ENCODE data around the gene TCEANC2. TPM values are rescaled to one million over a fixed set of nuclear protein-coding genes. Genes with fewer than 3 reads are reported as not detected.
"Not testable (repeated sequence)": the region's sequence is repeated elsewhere in the genome, so short reads cannot be mapped to it uniquely, and the experiment has no call there.

The TCEANC2 gene
- total RNA-seq, 2 donors from 2014 or later, result 3.3 to 5.6 TPM

GRCh38 chr1:54024358-54024757 lies 29.1 kb upstream of the TCEANC2 start:
- DNase-seq (ENCODE audit: low spot score), result no peak
- H3K27ac ChIP-seq, result no peak overlapping the region
- H3K36me3 ChIP-seq, result no peaks in the 10 kb centered on the region
- H3K27me3 ChIP-seq, result no peaks in the 10 kb centered on the region
- no peaks in the 10 kb centered on the region for H3K9me3 ChIP-seq
- no peak overlapping the region for H3K4me3 ChIP-seq
- no peak for TF ChIP-seq CTCF (IDR thresholded peaks at IDR 0.05)
- peaks cover 0 to 13% of the 10 kb centered on the region in 2 donors for H3K4me1 ChIP-seq

DNA sequence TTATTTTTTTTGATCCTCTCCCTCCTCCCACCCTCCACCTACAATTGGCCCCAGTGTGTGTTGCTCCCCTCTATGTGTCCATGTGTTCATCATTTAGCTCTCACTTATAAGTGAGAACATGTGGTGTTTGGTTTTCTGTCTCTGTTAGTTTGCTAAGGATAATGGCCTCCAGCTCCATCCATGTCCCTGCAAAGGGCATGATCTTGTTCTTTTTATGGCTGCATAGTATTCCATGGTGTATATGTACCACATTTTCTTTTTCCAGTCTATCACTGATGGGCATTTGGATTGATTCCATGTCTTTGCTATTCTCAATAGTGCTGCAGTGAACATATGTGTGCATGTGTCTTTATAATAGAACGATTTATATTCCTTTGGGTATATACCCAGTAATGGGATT lies 28.6 kb upstream of the TCEANC2 start:
- H3K4me1 ChIP-seq, result peaks cover 0 to 13% of the 10 kb centered on the region in 2 donors
- not testable (repeated sequence) for H3K36me3 ChIP-seq; H3K4me3 ChIP-seq; DNase-seq (ENCODE audit: low spot score); H3K27ac ChIP-seq; H3K27me3 ChIP-seq; H3K9me3 ChIP-seq

GRCh38 chr1:54027848-54028247 lies 25.6 kb upstream of the TCEANC2 start:
- H3K9me3 ChIP-seq, result no peaks in the 10 kb centered on the region
- H3K27ac ChIP-seq, result no peak overlapping the region
- TF ChIP-seq CTCF (IDR thresholded peaks at IDR 0.05), result no peak
- peaks cover 30% of the 10 kb centered on the region for H3K36me3 ChIP-seq
- DNase-seq (ENCODE audit: low spot score), result no peak
- H3K27me3 ChIP-seq, result no peaks in the 10 kb centered on the region
- H3K4me3 ChIP-seq, result no peak overlapping the region
- H3K4me1 ChIP-seq, result peaks cover 0 to 13% of the 10 kb centered on the region in 2 donors

GRCh38 chr1:54028306-54029251 lies 24.8 kb upstream of the TCEANC2 start:
- no peak for TF ChIP-seq CTCF (IDR thresholded peaks at IDR 0.05)
- no peak overlapping the region for H3K27ac ChIP-seq
- no peak for DNase-seq (ENCODE audit: low spot score)

DNA sequence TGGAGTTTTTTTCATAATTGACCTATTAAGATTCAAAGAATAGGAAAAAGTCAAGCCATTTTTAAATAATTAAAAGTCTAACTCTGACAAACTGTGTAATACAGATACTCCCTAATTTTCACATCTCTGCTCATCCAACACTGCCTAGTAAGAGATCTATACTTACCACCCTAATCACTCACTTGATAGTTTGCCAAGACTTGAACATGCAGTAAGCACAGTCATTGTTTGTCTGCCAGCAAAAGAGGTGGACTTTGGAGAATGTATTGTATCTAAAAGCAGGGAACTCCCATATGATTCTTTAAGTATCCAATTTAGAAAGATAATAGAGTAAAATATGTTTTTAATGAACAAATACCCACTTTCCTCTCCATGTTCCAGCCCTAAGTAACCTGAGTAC lies 15.9 kb upstream of the TCEANC2 start:
- H3K4me1 ChIP-seq, result no peaks in the 10 kb centered on the region
- no peak overlapping the region for H3K4me3 ChIP-seq
- H3K36me3 ChIP-seq, result peaks cover 89% of the 10 kb centered on the region
- DNase-seq (ENCODE audit: low spot score), result no peak
- no peaks in the 10 kb centered on the region for H3K9me3 ChIP-seq
- TF ChIP-seq CTCF (IDR thresholded peaks at IDR 0.05), result no peak
- H3K27me3 ChIP-seq, result no peaks in the 10 kb centered on the region
- H3K27ac ChIP-seq, result no peak overlapping the region

More at GRCh38 chr1:54028306-54029251, 24.8 kb upstream of the TCEANC2 start:
- peaks cover 0 to 13% of the 10 kb centered on the region in 2 donors for H3K4me1 ChIP-seq
- H3K9me3 ChIP-seq, result no peaks in the 10 kb centered on the region
- peaks cover 33% of the 10 kb centered on the region for H3K36me3 ChIP-seq
- H3K4me3 ChIP-seq, result no peak overlapping the region
- H3K27me3 ChIP-seq, result no peaks in the 10 kb centered on the region

- H3K4me3 ChIP-seq, result no peak overlapping the region
- no peak for TF ChIP-seq CTCF (IDR thresholded peaks at IDR 0.05)
- H3K27ac ChIP-seq, result no peak overlapping the region
- peaks cover 65% of the 10 kb centered on the region for H3K36me3 ChIP-seq
- no peaks in the 10 kb centered on the region for H3K27me3 ChIP-seq
- no peaks in the 10 kb centered on the region for H3K9me3 ChIP-seq
- peaks cover 0 to 15% of the 10 kb centered on the region in 2 donors for H3K4me1 ChIP-seq
- DNase-seq (ENCODE audit: low spot score), result no peak
Measured at GRCh38 chr1:54041806-54042205, 11.6 kb upstream of the TCEANC2 start.

Data from right atrium auricular region (tissue), 2 donors.